Muscle of leg (tissue), 11 donors: ENCODE results near the gene STXBP5. TPM values are rescaled to one million over a fixed set of nuclear protein-coding genes. Genes with fewer than 3 reads are reported as not detected.
A peak's percentile ranks its signal among the peaks of the same experiment; 100 is the strongest.
"Not testable (repeated sequence)": the region's sequence is repeated elsewhere in the genome, so short reads cannot be mapped to it uniquely, and the experiment has no call there.

ENCODE experiments used
- DNase-seq: peaks from one replicate; pipeline ENCODE4 v3.0.0; 2013
- H3K27ac ChIP-seq: one replicate; pipeline ENCODE4 v1.5.1; 2013; ENCODE audit warnings: mild to moderate bottlenecking, low read length, control low read depth
- H3K27me3 ChIP-seq: one replicate; pipeline ENCODE4 v1.6.1; 2013; ENCODE audit warnings: low read length; ENCODE audit not compliant: control insufficient read depth, insufficient read depth
- H3K36me3 ChIP-seq: one replicate; pipeline ENCODE4 v1.6.1; 2013; ENCODE audit warnings: low read length; ENCODE audit not compliant: control insufficient read depth, insufficient read depth
- H3K4me1 ChIP-seq: one replicate; pipeline ENCODE4 v1.6.1; 2013; ENCODE audit warnings: low read length; ENCODE audit not compliant: control insufficient read depth, insufficient read depth
- H3K4me3 ChIP-seq: one replicate; pipeline ENCODE4 v1.5.1; 2013; ENCODE audit warnings: low read length, control low read depth
- H3K9me3 ChIP-seq: replicated peaks from 2 replicates; pipeline ENCODE4 v1.6.1; 2013; ENCODE audit warnings: low read depth, low read length; ENCODE audit not compliant: control insufficient read depth
- WGBS: methylation state at CpG from one replicate; pipeline ENCODE4 v1.1.5; 2013; ENCODE audit warnings: missing lambda C conversion rate; ENCODE audit not compliant: insufficient coverage; 5-methylcytosine and 5-hydroxymethylcytosine counted together
- polyA plus RNA-seq, 8 donors: library from polyadenylated mRNA; unstranded; fragments of 120-200 nt; gene quantifications; one replicate each; pipeline versions ENCODE4 v1.2.1 to v1.2.3, GENCODE V29; 2013; ENCODE audit warnings: inconsistent platforms in 1 of 8, low replicate concordance in 1 of 8; ENCODE audit not compliant: insufficient read length in 8 of 8, insufficient read depth in 1 of 8
- total RNA-seq: library from RNA; stranded (reverse); fragments of 120-200 nt; gene quantifications from one replicate; pipeline ENCODE4 v1.2.4, GENCODE V29; 2013

The STXBP5 gene
- total and polyA plus RNA-seq, 9 donors = 9.8 to 15.7 (median 11.5) TPM

DNA sequence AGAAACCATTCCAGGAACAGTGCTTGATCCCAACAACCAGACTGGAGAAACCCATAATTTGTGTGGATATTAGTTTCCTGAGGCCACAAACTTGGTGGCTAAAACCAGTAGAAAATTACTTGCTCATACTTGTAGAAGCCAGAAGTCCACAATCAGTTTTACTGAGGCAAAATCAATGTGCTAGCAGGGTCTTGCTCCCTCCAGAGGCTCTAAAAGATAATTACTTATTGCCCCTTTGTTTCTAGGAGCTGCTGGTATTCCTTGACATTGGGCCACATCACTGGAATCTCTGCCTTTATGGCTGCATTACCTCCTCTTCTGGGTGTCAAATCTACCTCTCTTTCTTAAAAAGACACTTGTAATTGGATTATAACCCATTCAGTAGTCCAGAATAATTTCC is 162.1 kb downstream of the STXBP5 start:
- Histone ChIP-seq H3K36me3 (peaks cover 3% of the 10 kb centered on the region), H3K27ac (no peak overlapping the region), H3K27me3 (no peaks in the 10 kb centered on the region), H3K4me3 (no peak overlapping the region), H3K9me3 (no peaks in the 10 kb centered on the region), H3K4me1 (no peaks in the 10 kb centered on the region)
- DNase-seq = no peak

DNA sequence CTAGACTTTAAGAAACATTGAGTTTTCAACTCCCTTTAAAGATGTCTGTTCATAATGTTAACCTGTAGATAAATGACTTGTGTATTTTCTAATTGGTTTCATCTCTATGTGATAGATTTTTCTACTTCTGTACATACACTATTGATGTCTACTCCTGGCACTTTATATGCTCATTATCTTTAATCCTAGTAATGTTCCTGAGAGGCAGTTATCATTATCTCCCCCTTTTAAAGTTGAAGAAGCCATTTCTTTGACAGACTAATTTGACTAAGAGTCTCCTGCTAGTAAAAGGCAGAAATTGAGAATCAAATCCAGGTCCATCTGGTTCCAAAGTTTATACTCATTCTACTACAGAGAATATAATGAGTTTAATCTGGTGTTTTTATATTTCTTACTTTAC is 167.1 kb downstream of the STXBP5 start:
- Histone ChIP-seq H3K36me3 (peaks cover 1% of the 10 kb centered on the region), H3K27me3 (no peaks in the 10 kb centered on the region), H3K4me1 (no peaks in the 10 kb centered on the region), H3K9me3 (no peaks in the 10 kb centered on the region), H3K27ac (no peak overlapping the region), H3K4me3 (no peak overlapping the region)
- DNase-seq = no peak

- WGBS = 100% methylated on average over 1 of the region's 1 CpG
- no peaks in the 10 kb centered on the region for H3K9me3 ChIP-seq
- no peaks in the 10 kb centered on the region for H3K4me1 ChIP-seq
- no peaks in the 10 kb centered on the region for H3K27me3 ChIP-seq
- no peak overlapping the region for H3K27ac ChIP-seq
- H3K36me3 ChIP-seq = no peaks in the 10 kb centered on the region
- DNase-seq = no peak
- H3K4me3 ChIP-seq = no peak overlapping the region
Measured at GRCh38 chr6:147372806-147373205, 168.6 kb downstream of the STXBP5 start.

DNA sequence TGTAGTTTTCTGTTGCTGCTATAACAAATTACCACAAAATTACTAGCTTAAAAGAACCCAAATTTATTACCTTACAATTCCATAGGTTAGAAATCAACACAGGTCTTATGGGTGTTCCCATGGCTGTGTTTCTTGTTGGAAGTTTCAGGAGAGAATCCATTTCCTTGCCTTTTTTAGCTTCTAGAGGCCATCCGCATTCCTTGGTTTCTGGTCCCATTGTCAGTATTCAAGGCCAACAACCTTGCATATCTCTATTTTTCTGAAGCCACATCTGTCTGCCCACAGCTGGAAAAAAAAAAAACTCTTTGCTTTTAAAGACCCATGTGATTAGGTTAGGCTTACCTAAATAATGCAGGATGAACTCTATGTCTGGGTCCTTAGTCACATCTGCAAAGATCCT is 174.6 kb downstream of the STXBP5 start:
- Histone ChIP-seq H3K9me3 (peaks cover 3% of the 10 kb centered on the region), H3K27me3 (no peaks in the 10 kb centered on the region), H3K4me1 (no peaks in the 10 kb centered on the region), H3K4me3 (no peak overlapping the region), H3K27ac (no peak overlapping the region), H3K36me3 (peaks cover 6% of the 10 kb centered on the region)
- no CpG with 5 or more reads among the region's 1 CpG for WGBS
- no peak for DNase-seq

GRCh38 chr6:147380841-147381240 is 176.6 kb downstream of the STXBP5 start:
- not testable (repeated sequence) for H3K36me3 ChIP-seq, H3K4me1 ChIP-seq, DNase-seq, H3K27ac ChIP-seq, H3K4me3 ChIP-seq, H3K27me3 ChIP-seq, H3K9me3 ChIP-seq
- WGBS = 100% methylated on average over 2 of the region's 3 CpGs

DNA sequence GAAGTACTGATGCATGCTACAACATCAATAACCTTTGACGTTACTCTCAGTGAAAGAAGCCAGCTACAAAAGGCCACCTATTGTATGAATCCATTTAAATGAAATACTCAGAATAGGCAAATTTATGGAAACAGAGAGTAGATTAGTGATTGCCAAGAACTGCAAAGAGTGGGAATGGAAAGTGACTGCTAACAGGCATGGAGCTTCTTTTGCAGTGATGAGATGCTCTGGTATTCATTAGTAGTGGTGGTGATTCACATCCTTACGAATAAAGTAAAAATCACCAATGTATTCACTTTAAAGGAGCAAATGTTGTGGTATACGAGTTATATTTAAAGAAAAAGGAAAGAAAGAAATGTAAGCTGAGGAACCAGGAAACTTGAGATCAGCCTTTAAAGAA is 177.5 kb downstream of the STXBP5 start:
- no peaks in the 10 kb centered on the region for H3K27me3 ChIP-seq
- H3K4me1 ChIP-seq = no peaks in the 10 kb centered on the region
- peaks cover 8% of the 10 kb centered on the region for H3K36me3 ChIP-seq
- 67% methylated on average over 1 of the region's 3 CpGs for WGBS
- DNase-seq = no peak
- H3K9me3 ChIP-seq = peaks cover 3% of the 10 kb centered on the region
- H3K27ac ChIP-seq = no peak overlapping the region
- H3K4me3 ChIP-seq = no peak overlapping the region

DNA sequence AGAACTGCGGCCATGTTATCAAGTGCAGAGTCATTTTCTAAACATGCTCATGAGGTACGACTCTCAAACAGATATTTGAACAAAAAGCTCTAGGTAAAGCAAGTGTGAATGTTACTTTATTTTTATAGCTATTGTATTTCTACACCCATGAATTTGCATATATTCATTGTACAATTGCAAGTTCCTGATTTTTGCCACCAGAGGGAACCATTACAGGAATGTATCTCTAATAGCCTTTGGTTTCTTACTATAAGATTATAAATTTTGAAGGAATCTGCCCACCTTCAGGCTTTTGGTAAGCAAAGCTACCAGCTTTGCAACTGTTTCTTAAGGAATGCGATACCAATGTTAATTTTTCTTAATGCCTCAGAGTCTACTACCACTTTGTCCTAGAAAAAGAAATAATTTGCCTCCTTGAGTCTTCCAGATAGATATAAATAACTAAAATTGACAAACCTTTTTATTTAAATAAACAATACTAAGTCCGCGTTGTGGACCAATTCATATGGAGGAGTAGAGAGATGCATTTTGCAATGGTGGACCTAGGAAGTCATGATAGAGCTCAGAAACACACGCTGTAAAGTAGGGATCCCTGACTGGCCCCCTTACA is 178.8 kb downstream of the STXBP5 start:
- Histone ChIP-seq H3K9me3 (peaks cover 3% of the 10 kb centered on the region), H3K4me3 (no peak overlapping the region), H3K36me3 (peaks cover 8% of the 10 kb centered on the region), H3K27me3 (no peaks in the 10 kb centered on the region), H3K27ac (no peak overlapping the region), H3K4me1 (no peaks in the 10 kb centered on the region)
- 100% methylated on average over 2 of the region's 6 CpGs for WGBS
- DNase-seq = peak; percentile 13

GRCh38 chr6:147384029-147384428 is 179.8 kb downstream of the STXBP5 start:
- Histone ChIP-seq H3K36me3 (peaks cover 8% of the 10 kb centered on the region), H3K27me3 (no peaks in the 10 kb centered on the region), H3K4me3 (no peak overlapping the region), H3K9me3 (peaks cover under 1% of the 10 kb centered on the region), H3K4me1 (no peaks in the 10 kb centered on the region), H3K27ac (no peak overlapping the region)
- no CpG with 5 or more reads among the region's 2 CpGs for WGBS
- no peak for DNase-seq

- DNase-seq = no peak
- no CpG with 5 or more reads among the region's 6 CpGs for WGBS
- Histone ChIP-seq H3K27me3 (no peaks in the 10 kb centered on the region), H3K4me1 (no peaks in the 10 kb centered on the region), H3K9me3 (no peaks in the 10 kb centered on the region), H3K27ac (no peak overlapping the region), H3K4me3 (no peak overlapping the region), H3K36me3 (peaks cover 8% of the 10 kb centered on the region)
Measured at GRCh38 chr6:147384737-147385710, 180.8 kb downstream of the STXBP5 start.

GRCh38 chr6:147389463-147389862 is 185.2 kb downstream of the STXBP5 start:
- no peak overlapping the region for H3K4me3 ChIP-seq
- peaks cover 2% of the 10 kb centered on the region for H3K36me3 ChIP-seq
- no peak for DNase-seq
- no CpG with 5 or more reads among the region's 1 CpG for WGBS
- no peak overlapping the region for H3K27ac ChIP-seq
- H3K27me3 ChIP-seq = no peaks in the 10 kb centered on the region
- H3K4me1 ChIP-seq = no peaks in the 10 kb centered on the region
- H3K9me3 ChIP-seq = no peaks in the 10 kb centered on the region
